ENCODE data around the gene UST. TPM values are rescaled to one million over a fixed set of nuclear protein-coding genes. Genes with fewer than 3 reads are reported as not detected.

The UST gene
- total RNA-seq, 6 experiments from 2014 or later, result 0.44 to 1.9 (median 0.91) TPM

- Histone ChIP-seq H3K4me1 (no peaks in the 10 kb centered on the region), H3K9me3 (no peaks in the 10 kb centered on the region), H3K27ac (no peak overlapping the region), H3K36me3 (no peaks in the 10 kb centered on the region), H3K4me3 (no peak overlapping the region), H3K27me3 (no peaks in the 10 kb centered on the region)
- DNase-seq (no peak), ATAC-seq (no peak)
- 63% methylated on average over 6 of the region's 6 CpGs for WGBS (ENCODE audit: insufficient coverage, low coverage, low lambda C conversion rate, missing lambda C conversion rate)
- TF ChIP-seq CTCF (IDR thresholded peaks at IDR 0.05), result no peak
- no peak for TF ChIP-seq POLR2A (IDR thresholded peaks at IDR 0.05)
- intact Hi-C loops (cut with DNase I), result no loop called here
Measured at GRCh38 chr6:148990403-148990802, 243.6 kb downstream of the UST start.

- Histone ChIP-seq H3K36me3 (no peaks in the 10 kb centered on the region), H3K27me3 (no peaks in the 10 kb centered on the region), H3K4me3 (no peak overlapping the region), H3K27ac (no peak overlapping the region), H3K9me3 (no peaks in the 10 kb centered on the region), H3K4me1 (no peaks in the 10 kb centered on the region)
- no peak for TF ChIP-seq POLR2A (IDR thresholded peaks at IDR 0.05)
- TF ChIP-seq CTCF (IDR thresholded peaks at IDR 0.05), result no peak
- DNase-seq (no peak), ATAC-seq (peak in 1 of 4 donors; percentile 50)
- intact Hi-C loops (cut with DNase I), result no loop called here
- WGBS (ENCODE audit: insufficient coverage, low coverage, low lambda C conversion rate, missing lambda C conversion rate), result 15% methylated on average over 1 of the region's 1 CpG
Measured at GRCh38 chr6:148996815-148997214, 250.0 kb downstream of the UST start.

GRCh38 chr6:148997865-148998264, 251.0 kb downstream of the UST start:
- intact Hi-C loops (cut with DNase I), result no loop called here
- no peak for DNase-seq
- H3K27ac ChIP-seq, result no peak overlapping the region

GRCh38 chr6:148998704-148999103, 251.9 kb downstream of the UST start:
- Histone ChIP-seq H3K36me3 (no peaks in the 10 kb centered on the region), H3K4me1 (no peaks in the 10 kb centered on the region), H3K27ac (no peak overlapping the region), H3K4me3 (no peak overlapping the region), H3K27me3 (no peaks in the 10 kb centered on the region), H3K9me3 (no peaks in the 10 kb centered on the region)
- DNase-seq, result no peak
- TF ChIP-seq CTCF (IDR thresholded peaks at IDR 0.05) (no peak), POLR2A (IDR thresholded peaks at IDR 0.05) (no peak)
- ATAC-seq, result no peak
- intact Hi-C loops (cut with DNase I), result no loop called here
- 71% methylated on average over 2 of the region's 4 CpGs for WGBS (ENCODE audit: insufficient coverage, low coverage, low lambda C conversion rate, missing lambda C conversion rate)

More at GRCh38 chr6:148997865-148998264, 251.0 kb downstream of the UST start:
- Histone ChIP-seq H3K4me3 (no peak overlapping the region), H3K4me1 (no peaks in the 10 kb centered on the region), H3K36me3 (no peaks in the 10 kb centered on the region), H3K27me3 (no peaks in the 10 kb centered on the region), H3K9me3 (no peaks in the 10 kb centered on the region)
- ATAC-seq, result no peak
- 49% methylated on average over 3 of the region's 3 CpGs for WGBS (ENCODE audit: insufficient coverage, low coverage, low lambda C conversion rate, missing lambda C conversion rate)
- TF ChIP-seq POLR2A (IDR thresholded peaks at IDR 0.05) (no peak), CTCF (IDR thresholded peaks at IDR 0.05) (no peak)

GRCh38 chr6:148999501-148999900, 252.7 kb downstream of the UST start:
- no peak for DNase-seq
- no peak overlapping the region for H3K4me3 ChIP-seq
- no peak overlapping the region for H3K27ac ChIP-seq
- TF ChIP-seq POLR2A (IDR thresholded peaks at IDR 0.05) (no peak), CTCF (IDR thresholded peaks at IDR 0.05) (no peak)
- no peaks in the 10 kb centered on the region for H3K9me3 ChIP-seq
- ATAC-seq, result peak in 2 of 4 donors; percentile 15 to 28
- H3K36me3 ChIP-seq, result no peaks in the 10 kb centered on the region
- intact Hi-C loops (cut with DNase I), result no loop called here
- no peaks in the 10 kb centered on the region for H3K4me1 ChIP-seq
- no peaks in the 10 kb centered on the region for H3K27me3 ChIP-seq
- 14% methylated on average over 1 of the region's 1 CpG for WGBS (ENCODE audit: insufficient coverage, low coverage, low lambda C conversion rate, missing lambda C conversion rate)

Measured in right lobe of liver (tissue), 6 donors.